ENCODE measurements around the gene BCO2.

DNA sequence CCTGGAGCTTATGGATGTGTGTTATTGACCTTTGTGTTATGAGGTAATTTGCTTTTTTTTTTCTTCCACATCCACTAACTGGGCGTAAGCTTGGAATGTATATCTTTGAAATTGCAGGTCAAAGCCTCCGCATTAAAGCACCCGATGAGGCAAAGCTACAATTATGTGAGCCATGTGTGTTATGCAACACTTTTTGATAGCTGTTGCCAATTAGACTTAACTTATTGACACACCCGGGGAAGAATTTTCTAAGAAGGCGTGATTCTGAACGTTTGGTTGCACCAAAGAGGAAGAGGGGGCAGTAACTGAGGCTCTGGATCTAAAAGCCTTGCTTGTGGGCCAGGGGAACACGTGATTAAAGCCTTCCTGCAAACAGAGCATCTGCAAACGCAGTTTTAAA, 8.8 kb upstream of the BCO2 start:
- no peak for TF ChIP-seq POLR2A (IDR thresholded peaks at IDR 0.05; ENCODE audit: low read depth, low read length)
- no peak for TF ChIP-seq RELA (IDR thresholded peaks at IDR 0.05; ENCODE audit: borderline replicate concordance, partially characterized antibody)
- no peak for TF ChIP-seq CTCF (IDR thresholded peaks at IDR 0.05 in 2 of 3, conservative IDR thresholded peaks at IDR 0.05 in 1 of 3; ENCODE audit: control insufficient read depth in 2 of 3, extremely low read depth in 1 of 3, insufficient read depth in 1 of 3, low read depth in 3 of 3, low read length in 3 of 3)
- TF ChIP-seq, protein P1, sequence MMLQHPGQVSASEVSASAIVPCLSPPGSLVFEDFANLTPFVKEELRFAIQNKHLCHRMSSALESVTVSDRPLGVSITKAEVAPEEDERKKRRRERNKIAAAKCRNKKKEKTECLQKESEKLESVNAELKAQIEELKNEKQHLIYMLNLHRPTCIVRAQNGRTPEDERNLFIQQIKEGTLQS (IDR thresholded peaks at IDR 0.05; ENCODE audit: borderline replicate concordance, extremely low read depth, low read depth, low read length) = no peak
- no peak for TF ChIP-seq CBX5 (IDR thresholded peaks at IDR 0.05; ENCODE audit: low read depth)

All from GM12878 (cell line).